HG02885 (cell line): ENCODE data around the gene GIPC2.

Experiments used
- ATAC-seq: cut with Tn5 transposase; IDR thresholded peaks from one replicate; pipeline ENCODE4 v1.9.1; 2021; ENCODE audit warnings: mild to moderate bottlenecking; ENCODE audit not compliant: unreplicated experiment, poor library complexity

Gene GIPC2

GRCh38 chr1:78136680-78137079 lies 90.9 kb downstream of the GIPC2 start:
- no peak for ATAC-seq

GRCh38 chr1:78141531-78142231 lies 95.9 kb downstream of the GIPC2 start:
- ATAC-seq = peak; percentile 39

GRCh38 chr1:78142736-78143135 lies 97.0 kb downstream of the GIPC2 start:
- ATAC-seq = peak; percentile 9

- peak; percentile 84 for ATAC-seq
These were observed 97.4 kb downstream of the GIPC2 start for GRCh38 chr1:78143152-78143551.

GRCh38 chr1:78143673-78144072 lies 97.9 kb downstream of the GIPC2 start:
- no peak for ATAC-seq

- ATAC-seq = peak; percentile 80
These were observed 99.4 kb downstream of the GIPC2 start for GRCh38 chr1:78145105-78145580.

GRCh38 chr1:78146205-78146771 lies 100.5 kb downstream of the GIPC2 start:
- no peak for ATAC-seq

GRCh38 chr1:78147031-78147430 lies 101.3 kb downstream of the GIPC2 start:
- ATAC-seq = no peak

GRCh38 chr1:78153092-78153736 lies 107.4 kb downstream of the GIPC2 start:
- no peak for ATAC-seq

- ATAC-seq = no peak
These were observed 109.4 kb downstream of the GIPC2 start for GRCh38 chr1:78155121-78155520.

GRCh38 chr1:78156805-78157521 lies 111.2 kb downstream of the GIPC2 start:
- no peak for ATAC-seq

- ATAC-seq = no peak
These were observed 120.0 kb downstream of the GIPC2 start for GRCh38 chr1:78165816-78166215.

GRCh38 chr1:78168306-78168705 lies 122.5 kb downstream of the GIPC2 start:
- ATAC-seq = no peak

- no peak for ATAC-seq
These were observed 125.1 kb downstream of the GIPC2 start for GRCh38 chr1:78170859-78171258.

- ATAC-seq = no peak
These were observed 126.2 kb downstream of the GIPC2 start for GRCh38 chr1:78171736-78172590.

GRCh38 chr1:78176448-78176847 lies 130.7 kb downstream of the GIPC2 start:
- no peak for ATAC-seq

- ATAC-seq = no peak
These were observed 132.0 kb downstream of the GIPC2 start for GRCh38 chr1:78177708-78178270.

GRCh38 chr1:78178816-78179215 lies 133.1 kb downstream of the GIPC2 start:
- ATAC-seq = no peak

- no peak for ATAC-seq
These were observed 138.8 kb downstream of the GIPC2 start for GRCh38 chr1:78184460-78185072.
